Kidney capillary endothelial cell (primary cell): ENCODE results near the gene CTAG2.
"Not testable (repeated sequence)": the region's sequence is repeated elsewhere in the genome, so short reads cannot be mapped to it uniquely, and the experiment has no call there.

Experiments
- DNase-seq: peaks from one replicate; pipeline ENCODE4 v3.0.0-alpha.2; 2018; ENCODE audit warnings: low spot score

Gene CTAG2

GRCh38 chrX:154645745-154646378 lies 7.5 kb downstream of the CTAG2 start:
- DNase-seq = not testable (repeated sequence)

GRCh38 chrX:154643708-154644107 lies 9.7 kb downstream of the CTAG2 start:
- not testable (repeated sequence) for DNase-seq

GRCh38 chrX:154641740-154642139 lies 11.6 kb downstream of the CTAG2 start:
- DNase-seq = not testable (repeated sequence)

- DNase-seq = not testable (repeated sequence)
These were observed 19.7 kb downstream of the CTAG2 start for GRCh38 chrX:154633661-154634060.

- not testable (repeated sequence) for DNase-seq
These were observed 22.4 kb downstream of the CTAG2 start for GRCh38 chrX:154630949-154631348.

GRCh38 chrX:154628960-154629359 lies 24.4 kb downstream of the CTAG2 start:
- not testable (repeated sequence) for DNase-seq

- DNase-seq = not testable (repeated sequence)
These were observed 32.5 kb downstream of the CTAG2 start for GRCh38 chrX:154620767-154621414.

- DNase-seq = not testable (repeated sequence)
These were observed 34.2 kb downstream of the CTAG2 start, which contains the start of gene CTAG1B for GRCh38 chrX:154619182-154619581. Gene CTAG1B (minus strand): TSS chrX:154619282. CDS start chrX:154619218, 64 bp downstream.

GRCh38 chrX:154613586-154613985 lies 39.8 kb downstream of the CTAG2 start:
- not testable (repeated sequence) for DNase-seq

- DNase-seq = not testable (repeated sequence)
These were observed 42.2 kb downstream of the CTAG2 start for GRCh38 chrX:154611146-154611545.

- DNase-seq = not testable (repeated sequence)
These were observed 44.6 kb downstream of the CTAG2 start for GRCh38 chrX:154608823-154609222.

GRCh38 chrX:154607976-154608375 lies 45.4 kb downstream of the CTAG2 start:
- not testable (repeated sequence) for DNase-seq

GRCh38 chrX:154607370-154607769 lies 46.0 kb downstream of the CTAG2 start:
- DNase-seq = no peak

- no peak for DNase-seq
These were observed 47.8 kb downstream of the CTAG2 start for GRCh38 chrX:154605566-154605965.

GRCh38 chrX:154603438-154604430 lies 49.6 kb downstream of the CTAG2 start:
- DNase-seq = peak; percentile 15

GRCh38 chrX:154602766-154603437 lies 50.5 kb downstream of the CTAG2 start:
- no peak for DNase-seq

GRCh38 chrX:154602226-154602625 lies 51.2 kb downstream of the CTAG2 start:
- DNase-seq = no peak
